ENCODE results near the gene COL4A1.

- TF ChIP-seq CTCF (IDR thresholded peaks at IDR 0.05) (no peak), POLR2A (IDR thresholded peaks at IDR 0.05) (no peak)
These were observed 10.1 kb upstream of the COL4A1 start for GRCh38 chr13:110317093-110317492.

Data from upper lobe of left lung (tissue), 4 donors.